Activated CD4-positive, alpha-beta T cell treated with anti-CD3 and anti-CD28 coated beads for 1 hour (primary cell): ENCODE measurements around the gene WAPL.

Source experiments
- DNase-seq: peaks from one replicate; pipeline ENCODE4 v3.0.0-alpha.2; 2020

WAPL gene

DNA sequence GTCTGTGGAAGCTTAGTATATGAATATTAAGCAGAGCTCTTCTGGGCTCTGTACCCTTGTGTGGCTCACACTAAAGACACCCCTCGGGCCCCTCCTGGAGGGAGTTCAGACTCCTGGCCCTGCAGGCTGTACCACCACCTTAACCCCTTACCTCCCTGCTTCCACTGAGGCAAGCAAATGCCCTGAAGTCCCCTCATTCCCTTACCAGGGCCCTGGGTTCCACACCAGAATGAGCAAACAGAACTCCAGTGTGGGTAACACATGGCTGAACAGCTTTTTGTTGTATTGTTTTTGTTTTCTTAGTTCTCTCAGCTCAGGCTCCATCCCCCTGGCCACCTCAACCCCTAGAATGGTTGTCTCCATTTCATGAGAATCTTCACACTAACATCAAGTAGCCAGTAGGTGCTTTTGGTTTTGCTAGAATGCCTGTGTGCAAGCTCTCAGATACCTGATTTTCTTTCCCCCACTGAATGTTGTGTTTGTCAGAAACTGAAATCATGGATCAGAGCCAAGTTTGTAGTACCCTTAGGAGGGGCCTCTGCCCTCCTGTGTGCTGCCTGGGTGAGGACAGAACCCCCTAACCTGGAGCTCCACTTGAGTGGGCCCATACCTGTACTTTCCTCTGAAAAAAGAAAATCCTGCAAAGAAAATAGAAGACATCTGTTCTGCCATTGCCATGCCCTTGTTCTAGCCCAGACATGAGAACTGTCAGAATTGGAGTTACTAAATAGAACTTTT is 2.8 kb upstream of the WAPL start:
- no peak for DNase-seq

GRCh38 chr10:86523348-86523747 is 1.8 kb upstream of the WAPL start:
- no peak for DNase-seq

- no peak for DNase-seq
Measured at GRCh38 chr10:86522510-86522855, 891 bp upstream of the WAPL start.

DNA sequence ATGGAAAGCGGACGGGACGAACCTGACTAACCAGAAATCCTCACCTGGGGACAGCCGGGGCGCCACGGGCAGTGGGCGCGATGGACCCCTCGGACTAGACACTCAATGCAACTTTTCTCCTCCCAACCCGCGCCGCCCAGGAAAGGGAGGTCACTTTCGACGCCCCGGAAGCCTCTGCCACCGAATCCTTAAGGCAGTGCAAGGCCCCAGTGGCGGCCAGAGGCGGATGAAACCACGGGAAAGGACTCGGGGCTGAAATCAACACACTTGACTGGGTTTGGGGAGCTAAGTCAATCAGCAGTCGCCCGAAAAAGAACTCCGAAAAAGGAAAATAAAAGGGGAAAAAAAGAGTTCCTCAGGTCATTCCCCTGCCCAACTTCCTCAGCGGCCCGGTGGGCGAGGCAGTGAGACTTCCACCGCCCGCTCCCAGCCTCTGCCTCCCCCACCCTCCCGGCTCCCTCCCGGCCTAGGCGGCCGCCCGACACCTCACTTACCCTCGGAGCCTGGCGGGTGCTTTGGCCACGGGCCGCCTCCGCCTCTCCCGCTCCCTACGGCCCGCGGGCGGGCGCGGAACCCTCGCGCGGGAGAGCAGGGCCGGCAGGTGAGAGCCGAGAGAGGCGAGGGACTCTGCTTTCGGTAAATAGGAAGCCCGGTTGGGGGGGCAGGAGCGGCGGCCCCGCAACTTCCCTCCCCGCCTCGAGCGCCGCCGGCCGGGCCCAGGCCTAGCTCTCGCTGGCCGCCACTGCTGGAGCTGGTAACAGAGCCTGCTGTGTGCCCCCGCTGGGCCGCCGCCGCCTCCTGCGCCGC is 518 bp downstream of the WAPL start:
- no peak for DNase-seq

GRCh38 chr10:86518781-86519180 is 2.8 kb downstream of the WAPL start:
- DNase-seq: no peak

DNA sequence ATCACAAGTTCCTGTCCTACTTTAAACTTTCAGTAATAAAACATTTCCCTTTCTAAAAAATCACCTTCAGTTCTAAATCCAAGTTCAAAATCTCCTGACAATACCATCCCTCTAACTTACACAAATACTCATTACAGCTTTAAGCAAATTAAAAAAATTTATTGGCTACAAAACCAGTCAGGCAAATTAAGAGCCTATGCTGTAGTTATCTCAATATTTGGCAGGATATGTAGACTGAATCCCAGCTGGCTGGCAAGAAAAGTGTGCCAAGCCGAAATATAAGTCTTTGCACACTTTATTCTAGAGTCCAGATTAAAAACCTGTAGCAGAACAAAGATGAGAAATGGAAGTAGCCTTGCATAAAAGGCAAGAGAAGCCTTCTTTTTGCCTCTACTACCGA is 9.5 kb downstream of the WAPL start:
- no peak for DNase-seq

DNA sequence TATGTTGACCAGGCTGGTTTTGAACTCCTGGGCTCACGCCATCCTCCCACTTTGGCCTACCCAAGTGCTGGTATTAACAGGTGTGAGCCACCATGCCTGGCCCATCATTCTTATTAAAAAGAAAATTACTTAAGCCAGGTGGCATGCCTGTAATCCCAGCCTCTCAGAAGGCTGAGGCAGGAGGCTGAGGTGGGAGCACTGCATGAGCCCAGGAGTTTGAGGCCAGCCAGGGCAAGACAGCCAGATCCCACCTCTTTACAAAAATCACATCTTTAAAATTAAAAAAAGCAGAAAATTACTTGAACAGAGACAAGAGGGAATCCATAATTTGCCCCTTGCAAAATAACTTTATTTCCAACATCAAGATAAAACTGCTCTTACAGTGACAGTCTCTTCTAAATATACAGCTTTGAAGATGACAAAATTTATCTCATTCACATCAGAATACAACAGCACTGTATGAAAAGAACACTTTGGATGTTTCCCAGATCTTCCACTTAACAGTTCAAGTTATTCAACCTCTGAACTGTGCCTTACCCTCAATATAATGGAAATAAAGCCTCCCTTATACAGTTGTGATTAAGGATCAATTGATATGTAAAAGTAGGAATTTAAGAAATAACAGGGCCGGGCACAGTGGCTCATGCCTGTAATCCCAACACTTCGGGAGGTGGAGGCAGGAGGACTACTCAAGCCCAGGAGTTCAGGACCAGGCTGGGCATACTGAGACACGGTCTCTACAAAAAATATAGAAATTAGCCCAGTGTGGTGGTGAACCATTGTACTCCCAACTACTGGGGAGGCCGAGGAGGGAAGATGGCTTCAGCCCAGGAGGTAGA is 10.3 kb downstream of the WAPL start:
- no peak for DNase-seq

GRCh38 chr10:86509145-86509544 is 12.4 kb downstream of the WAPL start:
- DNase-seq: no peak

DNA sequence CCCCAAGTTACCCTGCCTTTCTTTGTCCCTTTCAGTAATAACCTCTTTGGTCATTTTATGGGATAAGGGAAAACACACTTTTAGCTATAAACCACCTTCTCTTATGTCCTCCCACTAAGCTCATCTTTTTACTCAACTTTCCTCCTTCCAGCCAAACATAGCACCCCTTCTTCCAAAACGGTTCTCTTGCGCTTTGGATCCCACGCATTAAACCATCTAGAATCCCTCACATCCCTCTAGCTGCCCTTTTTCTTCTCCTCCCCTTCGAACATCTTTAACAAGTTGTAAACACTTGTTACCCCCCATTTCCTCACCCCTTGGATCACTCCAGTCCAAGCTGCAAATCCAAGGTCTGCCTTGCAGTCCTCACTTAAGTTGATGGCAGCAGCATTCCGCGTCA is 13.4 kb downstream of the WAPL start:
- DNase-seq: no peak

- DNase-seq: no peak
Measured at GRCh38 chr10:86506499-86506898, 15.1 kb downstream of the WAPL start.

GRCh38 chr10:86506062-86506461 is 15.5 kb downstream of the WAPL start:
- no peak for DNase-seq

DNA sequence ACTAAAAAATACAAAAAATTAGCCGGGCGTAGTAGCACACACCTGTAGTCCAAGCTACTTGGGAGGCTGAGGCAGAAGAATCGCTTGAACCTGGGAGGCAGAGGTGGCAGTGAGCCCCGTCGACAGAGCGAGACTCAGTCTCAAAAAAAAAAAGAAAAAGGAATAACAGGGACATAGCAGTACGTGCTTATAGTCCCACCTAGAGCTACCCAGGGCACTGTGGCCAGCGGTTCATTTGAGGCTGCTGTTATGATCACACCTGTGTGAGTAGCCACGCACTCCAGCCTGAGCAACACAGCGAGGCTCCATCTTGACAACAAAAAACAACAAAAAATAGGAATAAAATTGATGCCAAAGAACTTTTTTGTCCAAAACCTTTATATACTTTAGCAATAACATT is 17.1 kb downstream of the WAPL start:
- no peak for DNase-seq

- no peak for DNase-seq
Measured at GRCh38 chr10:86500846-86501245, 20.7 kb downstream of the WAPL start.

- DNase-seq: no peak
Measured at GRCh38 chr10:86498598-86498997, 23.0 kb downstream of the WAPL start.

DNA sequence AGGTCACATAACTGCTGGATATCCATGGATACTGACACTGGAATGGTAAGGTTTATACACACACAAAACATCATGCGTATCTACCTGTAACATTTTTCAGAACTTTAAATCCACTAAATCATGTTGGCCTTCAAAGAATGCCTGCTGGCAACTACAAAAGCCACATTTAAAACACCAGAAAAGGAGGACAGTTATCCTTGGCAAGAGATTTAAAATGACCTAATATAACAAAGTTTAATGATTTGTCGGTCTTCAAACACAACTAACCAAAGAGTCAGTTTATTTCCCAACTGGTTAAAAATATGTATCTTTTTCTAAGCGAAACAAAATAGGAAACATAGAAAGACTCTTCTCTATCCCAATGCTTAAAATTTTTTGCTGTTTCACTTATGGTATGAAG is 24.0 kb downstream of the WAPL start:
- DNase-seq: no peak

DNA sequence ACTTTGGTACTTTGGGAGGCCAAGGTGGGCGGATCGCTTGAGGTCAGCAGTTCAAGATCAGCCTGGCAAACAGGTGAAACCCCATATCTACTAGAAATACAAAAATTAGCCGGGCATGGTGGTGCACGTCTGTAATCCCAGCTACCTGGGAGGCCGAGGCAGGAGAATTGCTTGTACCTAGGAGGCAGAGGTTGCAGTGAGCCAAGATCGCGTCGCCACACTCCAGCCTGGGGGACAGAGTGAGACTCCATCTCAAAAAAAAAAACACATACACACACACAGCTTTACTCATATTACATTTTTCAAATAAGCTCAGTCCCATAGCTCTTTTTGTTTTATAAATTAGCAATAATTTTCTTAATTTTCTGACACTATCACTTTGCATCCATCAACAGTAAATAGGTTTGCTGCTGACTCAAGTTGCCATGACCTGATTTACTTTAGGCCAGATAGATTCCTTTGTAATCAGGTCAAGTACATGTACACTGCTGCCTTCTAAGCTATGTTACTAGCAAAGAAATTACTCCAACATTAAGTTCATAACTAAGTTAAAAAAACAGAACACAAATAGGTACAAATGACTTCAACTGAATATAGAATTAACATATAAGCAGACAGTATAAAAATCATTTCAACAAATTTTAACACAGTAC is 31.5 kb downstream of the WAPL start:
- no peak for DNase-seq

DNA sequence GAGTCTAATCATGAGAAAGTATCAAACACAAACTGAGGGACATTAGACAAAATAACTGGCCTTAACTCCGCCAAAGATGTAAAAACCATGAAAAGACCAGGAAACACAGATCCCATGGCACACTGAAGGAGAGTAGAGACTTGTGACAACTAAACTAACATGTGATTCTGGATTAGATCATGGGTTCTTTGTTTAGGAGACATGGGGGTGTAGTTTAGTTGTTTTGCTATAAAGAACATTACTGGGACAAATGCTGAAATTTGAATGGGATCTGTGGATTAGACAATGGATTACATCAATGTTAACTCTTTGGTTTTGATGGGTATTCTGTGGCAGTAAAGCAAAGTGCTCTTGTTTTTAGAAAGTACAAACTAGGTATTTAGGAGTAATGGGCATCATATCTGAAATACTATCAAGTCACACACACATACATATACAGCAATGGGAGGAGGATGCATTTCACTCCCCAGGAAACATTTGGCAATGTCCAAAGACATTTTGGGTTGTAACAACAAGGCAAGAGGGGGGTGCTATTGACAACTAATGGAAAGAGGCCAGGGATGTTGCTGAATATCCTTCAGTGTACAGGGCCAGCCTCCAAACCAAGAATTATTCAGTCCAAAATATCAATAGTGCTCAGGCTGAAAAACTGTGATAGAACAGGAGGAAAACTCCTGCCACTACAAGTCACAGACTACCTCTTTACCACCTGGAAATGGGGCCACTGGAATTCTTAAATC is 32.4 kb downstream of the WAPL start:
- no peak for DNase-seq

- DNase-seq: no peak
Measured at GRCh38 chr10:86486856-86487255, 34.7 kb downstream of the WAPL start.

DNA sequence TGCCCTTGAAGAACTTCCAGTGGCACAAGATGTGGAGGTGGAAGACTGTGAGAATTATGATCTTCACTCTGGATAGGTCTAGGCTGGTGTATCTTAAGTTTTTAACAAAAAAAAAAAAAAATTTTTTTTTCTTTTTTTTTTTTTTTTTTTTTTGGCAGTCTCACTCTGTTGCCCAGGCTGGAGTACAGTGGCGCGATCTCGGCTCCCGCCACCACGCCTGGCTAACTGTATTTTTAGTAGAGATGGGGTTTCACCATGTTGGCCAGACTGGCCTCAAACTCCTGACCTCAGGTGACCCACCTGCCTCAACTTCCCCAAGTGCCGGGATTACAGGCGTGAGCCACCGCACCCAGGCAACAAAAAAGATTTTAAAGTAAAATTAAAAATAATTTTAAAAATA is 37.9 kb downstream of the WAPL start:
- no peak for DNase-seq

DNA sequence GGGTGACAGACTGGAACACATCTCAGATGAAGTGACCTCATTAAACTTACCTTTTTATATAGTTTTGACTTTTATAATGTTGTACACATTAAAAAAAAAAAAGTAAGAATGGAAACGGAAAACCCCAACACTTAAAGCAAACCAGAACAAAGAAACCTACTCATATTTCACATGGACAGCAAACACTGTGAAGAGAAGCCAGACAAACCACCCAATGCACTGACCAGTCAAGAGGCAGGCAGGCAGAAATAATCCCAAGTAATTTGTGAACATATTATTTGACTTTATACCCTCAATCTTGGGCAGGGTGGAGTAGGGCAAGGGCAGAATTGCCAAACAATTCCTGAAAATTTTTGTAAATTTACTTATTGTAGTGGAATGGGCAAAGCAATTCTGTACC is 39.8 kb downstream of the WAPL start:
- no peak for DNase-seq

DNA sequence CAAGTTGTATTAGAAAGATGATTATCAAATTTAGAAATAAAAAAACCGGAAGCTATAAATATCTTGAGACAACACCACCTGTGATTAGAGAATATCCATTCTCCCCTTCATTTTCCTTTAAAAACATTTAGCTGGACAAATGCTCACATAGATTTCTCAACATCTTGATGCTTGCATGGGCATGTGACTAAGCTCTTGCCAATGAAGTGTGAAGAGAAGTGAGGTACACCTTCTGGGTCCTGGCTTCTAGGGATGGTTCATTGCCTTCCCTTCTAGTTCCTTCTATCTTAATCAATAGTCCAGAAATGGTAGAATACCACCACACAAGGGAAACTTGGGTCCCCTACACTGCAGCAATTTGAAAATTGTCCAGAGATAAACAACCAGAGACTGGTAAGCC is 41.0 kb downstream of the WAPL start:
- DNase-seq: no peak

- DNase-seq: no peak
Measured at GRCh38 chr10:86472061-86472460, 49.5 kb downstream of the WAPL start.
